SHP77 treated with DMSO at 0.1 percent for 48 hours (cell line): ENCODE data around the gene SUMF1.

Experiments
- DNase-seq: peaks from one replicate; lab custom pipeline; 2025; lab: John Stamatoyannopoulos, UW

The SUMF1 gene

GRCh38 chr3:4466741-4467521 is at the start of gene SUMF1:
Gene SUMF1 (minus strand): TSS chr3:4467269. CDS start chr3:4467245, 24 bp downstream.
- DNase-seq: peak; percentile 43

DNA sequence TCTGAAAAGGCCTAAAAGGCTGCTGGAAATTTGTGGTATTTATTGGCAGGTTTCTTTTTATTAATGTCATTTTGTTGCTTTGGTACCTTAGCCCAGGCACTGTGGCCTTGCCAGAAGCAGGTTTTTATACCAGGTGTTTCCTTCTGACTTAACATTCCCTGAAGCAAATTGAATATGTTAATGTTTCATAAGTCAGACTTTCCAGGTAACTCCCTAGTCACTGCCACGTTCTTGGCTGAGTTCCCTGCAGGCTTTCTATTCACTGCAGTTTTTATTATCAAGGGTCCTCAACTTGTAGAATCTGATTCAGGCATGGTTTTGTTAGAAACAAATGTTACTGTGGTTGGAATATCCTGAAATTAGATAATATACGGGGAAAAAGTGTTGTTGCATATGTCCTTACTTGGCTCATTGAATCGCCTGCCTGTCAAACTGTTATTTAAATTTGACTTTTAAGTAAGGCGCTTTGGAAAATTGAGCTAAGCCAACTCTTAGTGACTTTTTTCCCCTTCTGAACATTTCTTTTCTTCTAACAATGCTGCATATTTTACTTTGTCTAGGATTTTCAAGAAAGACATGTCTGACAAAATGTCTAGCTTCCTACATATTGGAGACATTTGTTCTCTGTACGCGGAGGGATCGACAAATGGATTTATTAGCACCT is 49.0 kb upstream of the SUMF1 start:
- no peak for DNase-seq

DNA sequence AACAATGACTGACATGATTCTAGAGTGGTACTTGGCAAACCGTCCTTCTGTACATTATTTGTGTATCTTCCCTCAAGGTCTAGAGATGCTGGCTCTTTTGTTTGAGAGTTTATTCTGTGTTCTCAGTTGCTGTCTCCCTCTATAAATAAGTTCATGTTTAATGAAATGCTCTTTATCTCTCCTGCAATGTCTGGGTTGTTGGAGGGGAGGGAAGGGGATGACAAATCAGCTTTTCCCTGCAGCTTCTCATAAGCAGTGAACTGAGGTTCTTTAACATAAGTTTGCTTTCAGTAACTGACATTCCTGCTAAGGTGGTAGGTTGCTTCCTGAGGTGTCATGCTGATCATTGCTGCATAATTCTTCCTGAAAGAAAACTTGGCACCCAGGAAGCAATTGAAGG is 47.8 kb upstream of the SUMF1 start:
- DNase-seq: no peak

DNA sequence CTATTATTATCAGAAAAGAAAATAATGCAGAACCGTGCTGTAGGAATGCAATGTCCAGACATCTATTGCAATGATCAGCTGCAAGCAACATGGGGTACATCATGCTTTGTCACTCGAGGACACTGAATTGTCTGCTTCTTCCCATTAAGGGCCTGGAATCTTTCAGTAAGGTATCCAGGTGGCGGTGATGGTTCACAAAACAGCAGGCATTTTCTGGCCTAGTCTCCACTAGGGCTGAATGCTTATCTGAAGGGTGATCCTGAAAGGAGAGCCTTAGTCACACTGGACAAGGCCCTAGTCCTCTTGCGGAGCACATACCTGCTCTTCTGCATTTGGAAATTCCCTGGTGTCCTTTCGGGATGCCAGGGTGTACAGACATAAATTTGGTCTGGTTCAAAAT is 47.3 kb upstream of the SUMF1 start:
- DNase-seq: no peak

- no peak for DNase-seq
Observed at GRCh38 chr3:4512895-4513616, 46.0 kb upstream of the SUMF1 start.

GRCh38 chr3:4511491-4512262 is 44.6 kb upstream of the SUMF1 start:
- DNase-seq: no peak

- DNase-seq: no peak
Observed at GRCh38 chr3:4509983-4510755, 43.1 kb upstream of the SUMF1 start.

- no peak for DNase-seq
Observed at GRCh38 chr3:4509043-4509442, 42.0 kb upstream of the SUMF1 start.

GRCh38 chr3:4508048-4508981 is 41.2 kb upstream of the SUMF1 start:
- DNase-seq: no peak

- no peak for DNase-seq
Observed at GRCh38 chr3:4507024-4507596, 40.0 kb upstream of the SUMF1 start.

DNA sequence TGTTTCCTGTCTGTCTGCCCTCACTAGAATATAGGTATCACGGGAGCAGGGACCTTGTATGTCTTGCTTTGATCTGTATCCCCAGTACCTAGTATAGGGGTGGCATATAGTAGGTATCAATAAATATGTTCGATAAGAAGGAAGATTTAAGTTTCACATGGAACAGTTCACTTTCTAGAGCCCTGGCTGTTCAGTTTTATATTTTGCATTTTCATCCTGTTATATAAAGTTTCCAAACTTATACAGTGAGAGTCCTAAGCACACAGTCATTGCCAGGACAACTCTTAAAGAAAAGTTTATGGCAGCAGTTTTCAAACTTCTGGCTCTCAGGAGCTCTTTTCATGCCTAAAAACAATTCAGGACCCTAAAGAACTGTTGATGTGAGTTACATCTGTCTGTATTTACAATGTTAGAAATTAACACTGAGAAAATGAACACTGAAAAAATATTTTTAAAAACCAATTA is 39.5 kb upstream of the SUMF1 start:
- no peak for DNase-seq

DNA sequence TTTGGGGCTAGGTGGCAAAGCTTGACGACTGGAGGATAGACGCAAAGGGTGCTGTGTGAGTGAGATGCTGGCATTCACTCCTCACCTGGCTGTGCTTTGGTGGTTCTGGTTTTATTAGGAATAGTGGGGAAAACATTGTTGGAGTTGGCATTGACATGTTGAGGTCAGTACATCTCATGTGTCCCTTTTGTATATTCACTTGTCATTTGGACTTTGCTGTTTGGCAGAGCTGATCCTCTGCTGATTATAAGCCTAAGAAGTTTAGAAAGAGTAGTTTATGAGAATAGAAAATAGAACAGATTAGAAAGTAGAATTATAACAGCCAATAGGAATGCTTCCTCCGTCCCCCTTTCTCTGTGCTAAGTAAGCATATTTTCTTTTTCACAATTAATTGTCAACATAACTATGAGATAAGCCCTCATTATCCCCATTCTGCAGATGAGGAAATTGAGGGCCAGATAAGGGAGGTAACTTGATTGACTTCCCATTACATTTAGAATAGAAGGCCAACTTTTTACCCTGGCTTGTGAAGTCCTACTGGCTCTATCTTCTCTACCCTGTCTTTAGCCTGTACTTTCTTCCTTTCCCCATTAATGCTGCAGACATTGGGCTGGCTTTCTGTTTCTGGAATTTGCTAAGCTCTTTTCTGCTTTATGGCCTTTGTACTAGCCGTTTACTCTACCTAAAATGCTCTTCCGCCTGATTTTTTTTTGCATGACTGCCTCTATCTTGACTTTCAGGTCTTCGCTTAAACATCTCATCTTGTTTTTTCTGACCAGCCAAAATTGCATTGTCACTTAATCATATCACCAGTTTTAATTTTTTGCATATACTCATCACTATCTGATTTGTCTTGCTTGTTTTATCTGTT is 38.9 kb upstream of the SUMF1 start:
- no peak for DNase-seq

DNA sequence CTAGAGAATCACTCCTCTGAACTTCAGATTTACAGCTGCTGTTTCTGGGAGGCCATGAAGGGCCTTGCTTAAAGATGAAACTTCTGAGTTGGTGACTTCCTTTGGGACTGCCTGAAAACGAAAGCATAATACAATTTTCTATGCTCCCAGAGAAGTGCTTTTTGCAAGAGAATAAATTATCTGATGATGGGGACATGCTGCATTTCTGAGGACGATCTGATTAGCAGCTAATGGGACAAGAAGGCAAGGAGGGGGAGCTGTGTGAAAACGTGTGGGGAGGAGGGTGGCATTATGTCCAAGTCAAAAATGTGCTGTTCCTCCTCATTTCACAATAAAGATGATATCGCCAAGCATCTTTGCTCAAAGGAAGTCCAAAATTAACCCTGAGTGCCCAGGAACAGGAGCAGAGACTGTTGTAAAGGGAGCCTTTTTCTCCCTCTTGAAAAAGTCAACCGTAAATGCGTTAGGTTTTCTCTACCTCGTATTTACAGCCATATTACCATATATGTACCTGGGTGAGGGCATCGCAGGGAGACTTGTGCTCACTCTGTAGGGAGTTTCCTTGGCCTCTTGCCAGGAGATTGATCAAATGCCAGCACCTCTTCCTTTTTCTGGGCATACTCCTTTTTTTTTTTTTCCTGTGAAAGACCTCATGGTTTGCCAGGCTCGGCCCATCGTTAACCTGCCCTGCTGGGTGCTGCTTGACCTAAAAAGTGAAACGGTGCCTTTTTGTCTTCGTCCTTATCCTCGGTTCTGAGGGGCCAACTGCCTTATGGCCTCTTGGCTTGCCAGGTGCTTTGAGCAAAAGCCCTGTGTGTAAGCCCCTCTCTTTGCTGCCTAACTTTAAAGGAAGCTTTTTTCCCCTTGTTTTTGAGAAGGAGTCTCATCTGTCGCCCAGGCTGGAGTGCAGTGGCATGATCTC is 37.5 kb upstream of the SUMF1 start:
- peak; percentile 11 for DNase-seq

- DNase-seq: no peak
Observed at GRCh38 chr3:4503050-4503449, 36.0 kb upstream of the SUMF1 start.

- DNase-seq: no peak
Observed at GRCh38 chr3:4501927-4502326, 34.9 kb upstream of the SUMF1 start.

DNA sequence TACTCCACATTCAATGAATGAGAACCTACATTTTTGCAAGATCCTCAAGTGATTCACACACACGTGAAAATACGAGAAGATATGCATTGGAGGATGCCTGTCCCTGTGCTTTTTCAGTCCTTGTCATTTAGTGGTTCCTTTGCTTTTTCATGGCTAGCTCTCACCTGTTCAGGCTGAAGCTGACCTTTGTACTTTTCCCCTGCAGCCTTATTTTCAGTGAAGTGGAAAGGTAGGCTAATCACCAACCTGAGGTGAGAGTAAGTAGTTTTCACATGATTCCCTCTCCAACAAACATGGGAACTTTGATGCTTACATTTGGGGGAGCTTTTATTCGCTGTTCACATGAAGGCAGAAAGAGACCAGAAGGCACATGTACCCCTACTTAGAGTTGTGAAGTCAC is 34.4 kb upstream of the SUMF1 start:
- DNase-seq: no peak

DNA sequence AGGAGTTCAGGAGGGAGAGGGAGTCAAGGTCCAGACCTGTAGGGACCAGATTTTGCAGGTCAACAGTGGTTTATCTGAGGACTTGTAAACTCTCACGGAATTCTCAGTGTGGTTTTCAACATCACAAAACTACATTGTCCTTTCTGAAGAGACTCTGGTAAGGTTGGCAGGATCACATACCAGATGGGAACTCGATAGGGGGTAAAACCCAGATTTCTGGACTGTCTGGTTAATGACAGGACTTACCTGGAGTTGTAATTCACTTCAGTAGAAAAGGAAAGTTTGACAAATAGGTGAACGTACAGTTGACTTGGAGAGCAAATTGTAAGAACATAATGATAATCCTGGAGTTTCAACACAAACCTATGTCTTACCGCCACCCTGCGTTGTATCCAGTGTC is 31.4 kb upstream of the SUMF1 start:
- DNase-seq: no peak

DNA sequence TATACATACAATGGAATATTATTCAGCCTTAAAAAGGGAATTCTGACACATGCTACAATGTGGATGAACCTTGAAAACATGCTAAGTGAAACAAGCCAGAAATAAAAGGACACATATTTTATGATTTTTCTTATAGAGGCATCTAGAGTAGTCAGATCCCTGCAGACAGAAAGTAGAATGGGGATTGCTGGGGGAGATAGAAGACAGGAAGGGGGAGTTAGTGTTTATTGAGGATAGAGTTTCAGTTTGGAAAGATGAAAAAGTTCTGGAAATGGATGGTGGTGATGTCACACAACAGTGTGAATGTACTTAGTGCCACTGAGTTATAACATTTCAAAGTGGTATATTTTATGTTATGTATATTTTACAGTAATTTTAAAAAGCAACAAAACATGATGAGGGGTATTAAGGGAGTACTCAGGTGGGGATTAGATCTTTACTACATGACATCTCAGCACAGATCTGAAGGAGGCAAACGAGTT is 30.8 kb upstream of the SUMF1 start:
- DNase-seq: no peak
